Endodermal cell (in vitro differentiated cells): Measurements from ENCODE around the gene MYO16. TPM values are rescaled to one million over a fixed set of nuclear protein-coding genes. Genes with fewer than 3 reads are reported as not detected.

Source experiments
- DNase-seq: peaks from one replicate; pipeline ENCODE4 v3.0.0-alpha.2; 2017
- H3K27ac ChIP-seq: 2 replicates; pipeline ENCODE4 v1.5.1; 2013; ENCODE audit warnings: mild to moderate bottlenecking, low read depth, low read length, moderate library complexity
- H3K27me3 ChIP-seq: 2 replicates; pipeline ENCODE4 v1.6.1; 2013; ENCODE audit warnings: mild to moderate bottlenecking, low read length, moderate library complexity; ENCODE audit not compliant: insufficient read depth, control insufficient read depth, poor library complexity, severe bottlenecking
- H3K36me3 ChIP-seq: 2 replicates; pipeline ENCODE4 v1.7.0; 2013; ENCODE audit warnings: mild to moderate bottlenecking, low read length, moderate library complexity; ENCODE audit not compliant: control insufficient read depth, insufficient read depth
- H3K4me1 ChIP-seq: one replicate; pipeline ENCODE4 v1.7.0; 2013; ENCODE audit warnings: low read length; ENCODE audit not compliant: control insufficient read depth, insufficient read depth
- H3K4me3 ChIP-seq: 2 replicates; pipeline ENCODE4 v1.5.1; 2013; ENCODE audit warnings: mild to moderate bottlenecking, low read length, moderate library complexity
- H3K9ac ChIP-seq: 2 replicates; pipeline ENCODE4 v1.6.1; 2013; ENCODE audit warnings: mild to moderate bottlenecking, low read length, moderate library complexity; ENCODE audit not compliant: poor library complexity, severe bottlenecking; ENCODE audit errors: extremely low read depth
- H3K9me3 ChIP-seq: 2 replicates; pipeline ENCODE4 v1.6.1; 2013; ENCODE audit warnings: mild to moderate bottlenecking, low read length, moderate library complexity; ENCODE audit not compliant: control insufficient read depth
- H3K27ac Mint-ChIP-seq: 2 replicates; pipeline ENCODE4 v1.8.0; 2020; ENCODE audit warnings: mixed read lengths
- H3K27me3 Mint-ChIP-seq: 2 replicates; pipeline ENCODE4 v1.8.0; 2021; ENCODE audit warnings: mild to moderate bottlenecking, mixed read lengths; ENCODE audit not compliant: insufficient read depth
- H3K36me3 Mint-ChIP-seq: 2 replicates; pipeline ENCODE4 v1.8.0; 2020; ENCODE audit warnings: low read depth, mixed read lengths
- H3K4me1 Mint-ChIP-seq: 2 replicates; pipeline ENCODE4 v1.8.0; 2020; ENCODE audit warnings: mixed read lengths
- H3K4me3 Mint-ChIP-seq: 2 replicates; pipeline ENCODE4 v1.8.0; 2020; ENCODE audit warnings: mild to moderate bottlenecking, moderate library complexity, mixed read lengths
- H3K9me3 Mint-ChIP-seq: 2 replicates; pipeline ENCODE4 v1.8.0; 2020; ENCODE audit warnings: mild to moderate bottlenecking, mixed read lengths
- WGBS, 2 experiments: methylation state at CpG; one replicate each; pipeline versions ENCODE4 v1.1.5 to v1.1.7; 2013; ENCODE audit warnings: missing lambda C conversion rate in 2 of 2, mixed read lengths in 1 of 2; ENCODE audit not compliant: insufficient coverage in 1 of 2, insufficient read length in 1 of 2; 5-methylcytosine and 5-hydroxymethylcytosine counted together
- total RNA-seq, 2 donors: library from RNA; stranded (reverse); fragmentation: NEBNext Ultra II Directional in 1 of 2; extraction: Animal tissue kit (Norgen Biotek cat#: 25700) in 1 of 2; gene quantifications; 2 replicates in 1 of 2; 3 replicates in 1 of 2; pipeline ENCODE4 v1.2.1, GENCODE V29; 2021
- TF ChIP-seq, protein P1 (sequence below): fragments of 200-600 bp; sonication (generic); conservative IDR thresholded peaks from 2 replicates; pipeline ENCODE4 v1.5.0; 2021; ENCODE audit warnings: antibody characterized with exemption, mild to moderate bottlenecking

MYO16 gene
- total RNA-seq, 2 donors from 2014 or later, result 0.70 to 1.2 TPM

DNA sequence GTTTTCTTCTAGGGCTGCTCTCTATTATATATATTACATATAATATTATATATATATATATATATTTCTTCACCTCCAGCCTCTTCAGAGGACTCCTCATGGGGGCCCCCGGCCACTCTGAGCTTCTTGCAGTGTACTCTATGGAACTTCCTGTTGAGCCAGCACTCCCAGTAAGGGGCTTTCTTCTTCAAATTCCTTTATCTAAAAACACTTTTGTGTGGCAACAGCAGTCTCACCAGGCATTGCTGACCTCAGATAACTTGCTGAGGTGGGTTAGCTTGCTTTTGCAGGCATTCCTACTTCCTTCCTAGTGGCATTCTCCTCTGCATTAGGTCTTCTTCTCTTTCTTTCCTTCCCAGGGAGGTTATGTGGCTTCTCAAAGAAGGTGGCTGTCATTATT lies 381.5 kb downstream of the MYO16 start:
- H3K27me3 Mint-ChIP-seq, result no peaks in the 10 kb centered on the region
- peaks cover 15% of the 10 kb centered on the region for H3K9me3 Mint-ChIP-seq
- peaks cover 14% of the 10 kb centered on the region for H3K4me1 ChIP-seq
- TF ChIP-seq, protein P1, sequence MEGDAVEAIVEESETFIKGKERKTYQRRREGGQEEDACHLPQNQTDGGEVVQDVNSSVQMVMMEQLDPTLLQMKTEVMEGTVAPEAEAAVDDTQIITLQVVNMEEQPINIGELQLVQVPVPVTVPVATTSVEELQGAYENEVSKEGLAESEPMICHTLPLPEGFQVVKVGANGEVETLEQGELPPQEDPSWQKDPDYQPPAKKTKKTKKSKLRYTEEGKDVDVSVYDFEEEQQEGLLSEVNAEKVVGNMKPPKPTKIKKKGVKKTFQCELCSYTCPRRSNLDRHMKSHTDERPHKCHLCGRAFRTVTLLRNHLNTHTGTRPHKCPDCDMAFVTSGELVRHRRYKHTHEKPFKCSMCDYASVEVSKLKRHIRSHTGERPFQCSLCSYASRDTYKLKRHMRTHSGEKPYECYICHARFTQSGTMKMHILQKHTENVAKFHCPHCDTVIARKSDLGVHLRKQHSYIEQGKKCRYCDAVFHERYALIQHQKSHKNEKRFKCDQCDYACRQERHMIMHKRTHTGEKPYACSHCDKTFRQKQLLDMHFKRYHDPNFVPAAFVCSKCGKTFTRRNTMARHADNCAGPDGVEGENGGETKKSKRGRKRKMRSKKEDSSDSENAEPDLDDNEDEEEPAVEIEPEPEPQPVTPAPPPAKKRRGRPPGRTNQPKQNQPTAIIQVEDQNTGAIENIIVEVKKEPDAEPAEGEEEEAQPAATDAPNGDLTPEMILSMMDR, result no peak
- H3K36me3 ChIP-seq, result no peaks in the 10 kb centered on the region
- no peaks in the 10 kb centered on the region for H3K36me3 Mint-ChIP-seq
- 38% methylated on average over 1 of the region's 1 CpG; no CpG with 5 or more reads in 1 of the 2 experiments for whole genome bisulfite sequencing, 2 experiments
- H3K4me1 Mint-ChIP-seq, result peaks cover 21% of the 10 kb centered on the region
- H3K27ac ChIP-seq, result no peak overlapping the region
- peak; percentile 74 for DNase-seq
- H3K9me3 ChIP-seq, result no peaks in the 10 kb centered on the region
- no peaks in the 10 kb centered on the region for H3K27me3 ChIP-seq
- no peak overlapping the region for H3K9ac ChIP-seq
- no peak overlapping the region for H3K4me3 Mint-ChIP-seq
- no peak overlapping the region for H3K4me3 ChIP-seq
- H3K27ac Mint-ChIP-seq, result peak overlapping the region; percentile 76

DNA sequence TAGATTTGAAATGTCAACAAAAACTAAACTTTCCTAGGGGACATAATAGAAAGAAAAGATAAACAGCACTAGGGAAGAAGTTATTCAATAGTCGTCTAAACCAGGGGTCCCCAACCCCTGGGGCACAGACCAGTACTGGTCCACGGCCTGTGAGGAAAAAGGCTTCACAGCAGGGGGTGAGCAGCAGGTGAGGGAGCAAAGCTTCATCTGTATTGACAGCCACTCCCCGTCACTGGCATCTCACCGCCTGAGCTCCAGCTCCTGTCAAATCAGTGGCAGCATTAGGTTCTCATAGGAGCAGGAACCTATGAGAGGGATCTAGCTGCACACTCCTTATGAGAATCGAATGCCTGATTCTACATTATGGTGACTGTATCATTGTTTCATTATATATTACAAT lies 382.7 kb downstream of the MYO16 start:
- Mint-ChIP-seq H3K27me3 (no peaks in the 10 kb centered on the region), H3K4me1 (peaks cover 21% of the 10 kb centered on the region), H3K27ac (no peak overlapping the region), H3K9me3 (peaks cover 16% of the 10 kb centered on the region), H3K36me3 (no peaks in the 10 kb centered on the region), H3K4me3 (no peak overlapping the region)
- Histone ChIP-seq H3K27me3 (no peaks in the 10 kb centered on the region), H3K4me3 (no peak overlapping the region), H3K27ac (no peak overlapping the region), H3K9me3 (no peaks in the 10 kb centered on the region), H3K9ac (no peak overlapping the region), H3K4me1 (peaks cover 14% of the 10 kb centered on the region), H3K36me3 (no peaks in the 10 kb centered on the region)
- peak; percentile 65 for DNase-seq
- 61 to 62% methylated on average over 3 to 4 of the region's 5 CpGs for WGBS, 2 experiments
- TF ChIP-seq, protein P1, result no peak

DNA sequence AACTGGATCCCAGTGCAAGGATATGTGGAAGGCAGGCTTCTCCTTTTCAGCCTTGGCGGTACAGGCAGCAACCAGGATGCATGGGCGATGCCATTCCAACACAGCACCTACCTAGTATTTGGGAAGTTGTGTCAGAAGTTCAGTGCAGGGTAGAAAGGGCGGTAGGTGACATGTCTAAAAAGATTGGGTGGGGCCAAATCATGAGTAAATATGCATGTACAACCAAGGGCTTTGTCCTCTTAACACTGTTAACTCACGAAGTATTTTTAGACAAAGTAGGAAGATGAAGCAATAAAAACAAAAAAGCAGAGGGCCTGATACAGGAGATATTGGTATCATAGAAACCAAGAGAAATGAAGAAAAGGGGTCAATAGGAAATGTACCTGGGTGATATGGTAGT lies 392.1 kb downstream of the MYO16 start:
- TF ChIP-seq, protein P1, result no peak
- no peak overlapping the region for H3K27ac ChIP-seq
- H3K9ac ChIP-seq, result no peak overlapping the region
- Mint-ChIP-seq H3K4me1 (peaks cover 5% of the 10 kb centered on the region), H3K27ac (no peak overlapping the region), H3K4me3 (no peak overlapping the region), H3K9me3 (peaks cover 22% of the 10 kb centered on the region), H3K36me3 (no peaks in the 10 kb centered on the region), H3K27me3 (peaks cover 2% of the 10 kb centered on the region)
- H3K27me3 ChIP-seq, result no peaks in the 10 kb centered on the region
- WGBS, 2 experiments, result 75 to 100% methylated on average over 2 to 4 of the region's 4 CpGs
- DNase-seq, result no peak
- H3K4me3 ChIP-seq, result no peak overlapping the region
- H3K9me3 ChIP-seq, result no peaks in the 10 kb centered on the region
- H3K36me3 ChIP-seq, result no peaks in the 10 kb centered on the region
- no peaks in the 10 kb centered on the region for H3K4me1 ChIP-seq
